Heart right ventricle (tissue), 16 donors: ENCODE data around the gene VPS13A. TPM values are rescaled to one million over a fixed set of nuclear protein-coding genes. Genes with fewer than 3 reads are reported as not detected.

Experiments used
- ATAC-seq, 8 donors: fragments of 200-7000 bp; cut with Tn5 transposase; one replicate each; pipeline ENCODE4 v1.9.1; 2020; ENCODE audit warnings: mild to moderate bottlenecking in 8 of 8, moderate library complexity in 8 of 8, moderate number of reproducible peaks in 1 of 8
- DNase-seq, 2 donors: peaks; one replicate each; pipeline ENCODE4 v3.0.0-alpha.2; 2020
- H3K27ac ChIP-seq, 10 donors: fragments of 200-600 bp; sonication (generic) in 2 of 10; one replicate each; pipeline versions ENCODE4 v1.5.0 to v1.8.0; 2020 to 2022; ENCODE audit warnings: mild to moderate bottlenecking in 3 of 10
- H3K27me3 ChIP-seq, 7 donors: fragments of 200-600 bp; one replicate each; pipeline ENCODE4 v1.8.0; 2021 to 2022; ENCODE audit warnings: mild to moderate bottlenecking in 2 of 7
- H3K36me3 ChIP-seq, 9 donors: fragments of 200-600 bp; sonication (generic) in 1 of 9; one replicate each; pipeline versions ENCODE4 v1.5.0 to v1.8.0; 2020 to 2022; ENCODE audit warnings: mild to moderate bottlenecking in 2 of 9
- H3K4me1 ChIP-seq, 9 donors: fragments of 200-600 bp; sonication (generic) in 1 of 9; one replicate each; pipeline versions ENCODE4 v1.5.0 to v1.8.0; 2020 to 2022; ENCODE audit warnings: mild to moderate bottlenecking in 4 of 9
- H3K4me3 ChIP-seq, 10 donors: fragments of 200-600 bp; sonication (generic) in 2 of 10; one replicate each; pipeline versions ENCODE4 v1.5.0 to v1.8.0; 2020 to 2022; ENCODE audit warnings: mild to moderate bottlenecking in 7 of 10, moderate library complexity in 2 of 10
- H3K9me3 ChIP-seq, 11 donors: fragments of 200-600 bp in 10 of 11; sonication (generic) in 2 of 11; one replicate each; pipeline versions ENCODE4 v1.5.0 to v1.8.0; 2013 to 2022; ENCODE audit warnings: mild to moderate bottlenecking in 2 of 11, control low read depth in 1 of 11, moderate library complexity in 1 of 11
- CTCF ChIP-seq, 9 donors: fragments of 200-600 bp; sonication (generic) in 2 of 9; IDR thresholded peaks; one replicate each; pipeline versions ENCODE4 v1.5.0 to v1.8.0; 2021 to 2022; ENCODE audit warnings: antibody characterized with exemption in 9 of 9, mild to moderate bottlenecking in 5 of 9, moderate library complexity in 1 of 9
- WGBS, 2 donors: extraction: QIAGEN DNeasy Blood & Tissue Kit; methylation state at CpG; one replicate each; pipeline ENCODE4 v1.1.7; 2013; ENCODE audit warnings: inconsistent platforms in 1 of 2; 5-methylcytosine and 5-hydroxymethylcytosine counted together
- intact Hi-C, 10 donors: fragments of 100-400 bp; cut with DNase I; formaldehyde crosslinking; loops; one replicate each; pipeline versions ENCODE4 v1.11.1 to v1.14.2; 2022
- polyA plus RNA-seq, 2 donors: library from polyadenylated mRNA; stranded (reverse); fragments of 200-250 nt; gene quantifications; one replicate each; pipeline ENCODE4 v1.2.3, GENCODE V29; 2013
- total RNA-seq, 10 donors: library from RNA; stranded (reverse); fragmentation: NEBNext Ultra II Directional in 3 of 10; extraction: Animal tissue kit (Norgen Biotek cat#: 25700) in 3 of 10; gene quantifications; one replicate each; pipeline versions ENCODE4 v1.2.1 to v1.2.4, GENCODE V29; 2021 to 2023
- donor health status: Arrhythmogenic right ventricular cardiomyopathy.
- donor health status: ischemic (EF 13 %, LVEDD 7.1; RV severe dilation, severe dysfunction).
- donor health status: healthy with polysubstance abuse.
- donor health status: DM: no; HTN: yes; CAD: no.
- donor health status: DM: no; HTN: no; CAD: no.
- donor health status: ischemic (EF 25% LVEDD 6.9; RV normal size, moderate dysfunction).
- donor health status: ischemic (EF 25% LVEDD 5.7; RV mildly dilated, moderate dysfunction).
- donor health status: healthy.
- donor health status: DM: yes; HTN: yes; CAD: no.
- donor health status: Ischemic cardiomyopathy.
- donor health status: ischemic (EF 35%, LVEDD 5.7; RV mildly dilated, moderate dysfunction).
- donor health status: nonischemic (EF 11% LVEDD 7.7; RV severe dilation, severe dysfunction).
- donor health status: DM: yes; HTN: yes; CAD: no.
- donor health status: PGD.
- donor health status: ischemic (EF 29% LVEDD 5.4; RV normal size, mild dysfunction).
- donor health status: nonischemic (EF 23%, LVEDD 6.1; RV moderate dilation, normal function).

VPS13A gene
- total and polyA plus RNA-seq, 12 donors = 6.8 to 53.2 (median 33.6) TPM

GRCh38 chr9:77464661-77465060, 287.3 kb downstream of the VPS13A start:
- H3K36me3 ChIP-seq = no peaks in the 10 kb centered on the region
- DNase-seq = no peak
- intact Hi-C loops = no loop called here
- ATAC-seq = no peak
- no peaks in the 10 kb centered on the region for H3K27me3 ChIP-seq
- no peaks in the 10 kb centered on the region for H3K4me1 ChIP-seq
- WGBS, 2 donors = 71 to 90% methylated on average over 3 of the region's 3 CpGs
- H3K4me3 ChIP-seq = no peak overlapping the region
- peaks cover 0 to 3% (median 0%) of the 10 kb centered on the region in 11 donors for H3K9me3 ChIP-seq
- TF ChIP-seq CTCF (IDR thresholded peaks at IDR 0.05) = no peak
- H3K27ac ChIP-seq = no peak overlapping the region

DNA sequence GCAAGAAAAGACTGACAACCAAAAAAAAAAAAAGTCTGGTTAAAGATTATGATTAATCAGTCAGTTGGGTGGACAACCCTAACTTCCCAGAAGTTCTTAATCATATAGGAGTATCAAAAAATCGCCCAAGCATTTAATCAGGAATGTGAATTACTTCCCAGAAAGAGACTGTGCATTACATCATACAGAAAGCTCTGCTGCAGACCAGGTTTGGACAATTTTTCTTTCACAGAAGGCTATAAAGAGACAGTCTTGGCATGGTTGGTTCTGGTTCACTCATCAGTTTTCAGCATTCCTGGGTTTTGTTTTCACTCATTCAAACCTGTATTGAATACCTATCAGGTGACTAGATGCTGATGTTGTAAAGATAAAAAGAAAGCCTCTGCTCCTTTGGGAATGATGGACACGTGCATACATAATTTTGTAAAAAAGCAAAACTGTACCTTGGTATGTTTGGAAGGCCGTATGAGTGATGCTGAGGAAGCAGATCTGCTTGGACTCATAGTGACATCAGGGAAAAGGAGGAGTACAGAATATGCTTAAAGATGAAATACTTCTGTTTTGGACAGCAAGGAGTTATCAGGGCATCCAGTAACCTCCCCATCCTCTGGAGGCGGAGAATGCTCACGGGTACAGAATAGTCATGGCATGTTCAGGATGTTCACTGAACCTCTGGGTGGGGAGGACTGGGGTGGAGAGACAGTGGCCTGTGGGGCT, 292.3 kb downstream of the VPS13A start:
- Histone ChIP-seq H3K36me3 (no peaks in the 10 kb centered on the region), H3K27me3 (no peaks in the 10 kb centered on the region), H3K4me1 (no peaks in the 10 kb centered on the region), H3K9me3 (peaks cover 0 to 24% (median 14%) of the 10 kb centered on the region in 11 donors), H3K4me3 (no peak overlapping the region), H3K27ac (no peak overlapping the region)
- 73% methylated on average over 5 of the region's 5 CpGs for WGBS, 2 donors
- DNase-seq = no peak
- intact Hi-C loops = no loop called here
- TF ChIP-seq CTCF (IDR thresholded peaks at IDR 0.05) = no peak
- no peak for ATAC-seq

Other genes with a start within 250 kb of the VPS13A start
- not detected for gene FOXB2, start 157.9 kb upstream of the VPS13A start, total RNA-seq
- not detected for gene FOXB2, start 157.9 kb upstream of the VPS13A start, polyA plus RNA-seq